Astrocyte (in vitro differentiated cells and primary cell): Measurements from ENCODE around the gene RITA1. TPM values are rescaled to one million over a fixed set of nuclear protein-coding genes. Genes with fewer than 3 reads are reported as not detected.

ENCODE experiments used
- DNase-seq: peaks from one replicate; pipeline ENCODE4 v3.0.0-alpha.2; 2010; ENCODE audit warnings: low read depth
- FAIRE-seq: peaks from 2 replicates; lab custom pipeline; 2011; peaks lifted over from hg19 to GRCh38; lab: Jason Lieb, UNC
- H2AFZ ChIP-seq: 2 replicates; pipeline ENCODE4 v1.6.0; 2012; ENCODE audit warnings: low read depth, low read length, inconsistent platforms
- H3K27ac ChIP-seq: 2 replicates; pipeline ENCODE4 v1.5.1; 2011; ENCODE audit warnings: low read depth, low read length, inconsistent platforms
- H3K27me3 ChIP-seq: 2 replicates; pipeline ENCODE4 v1.6.0; 2011; ENCODE audit warnings: low read length, inconsistent platforms; ENCODE audit not compliant: insufficient read depth
- H3K36me3 ChIP-seq: 2 replicates; pipeline ENCODE4 v1.5.1; 2011; ENCODE audit warnings: low read length, inconsistent platforms; ENCODE audit not compliant: insufficient read depth
- H3K4me1 ChIP-seq: 2 replicates; pipeline ENCODE4 v1.5.1; 2011; ENCODE audit warnings: low read length, inconsistent platforms; ENCODE audit not compliant: insufficient read depth
- H3K4me2 ChIP-seq: 2 replicates; pipeline ENCODE4 v1.6.0; 2012; ENCODE audit warnings: low read length, inconsistent platforms
- H3K4me3 ChIP-seq: 2 replicates; pipeline ENCODE4 v1.5.1; 2011; ENCODE audit warnings: low read depth, mild to moderate bottlenecking, low read length, inconsistent platforms; ENCODE audit not compliant: insufficient read depth
- H3K79me2 ChIP-seq: 2 replicates; pipeline ENCODE4 v1.6.0; 2012; ENCODE audit warnings: mild to moderate bottlenecking, low read length, inconsistent platforms; ENCODE audit not compliant: insufficient read depth
- H3K9ac ChIP-seq: 2 replicates; pipeline ENCODE4 v1.6.0; 2012; ENCODE audit warnings: mild to moderate bottlenecking, low read length, inconsistent platforms
- H3K9me3 ChIP-seq: 2 replicates; pipeline ENCODE4 v1.5.1; 2012; ENCODE audit warnings: low read depth, mild to moderate bottlenecking, low read length, inconsistent platforms; ENCODE audit not compliant: insufficient read depth
- H4K20me1 ChIP-seq: 2 replicates; pipeline ENCODE4 v1.6.0; 2012; ENCODE audit warnings: low read length, inconsistent platforms; ENCODE audit not compliant: insufficient read depth
- H3K27ac Mint-ChIP-seq: one replicate; pipeline ENCODE4 v1.8.0; 2021; ENCODE audit warnings: mild to moderate bottlenecking, mixed read lengths; ENCODE audit not compliant: unreplicated experiment
- H3K27me3 Mint-ChIP-seq: one replicate; pipeline ENCODE4 v1.8.0; 2021; ENCODE audit warnings: low read depth, mixed read lengths; ENCODE audit not compliant: unreplicated experiment
- H3K36me3 Mint-ChIP-seq: one replicate; pipeline ENCODE4 v1.8.0; 2021; ENCODE audit warnings: low read depth, mixed read lengths; ENCODE audit not compliant: unreplicated experiment
- H3K4me1 Mint-ChIP-seq: one replicate; pipeline ENCODE4 v1.8.0; 2021; ENCODE audit warnings: low read depth, mixed read lengths; ENCODE audit not compliant: unreplicated experiment
- H3K4me3 Mint-ChIP-seq: one replicate; pipeline ENCODE4 v1.8.0; 2021; ENCODE audit warnings: mild to moderate bottlenecking, moderate library complexity, mixed read lengths; ENCODE audit not compliant: unreplicated experiment
- H3K9me3 Mint-ChIP-seq: one replicate; pipeline ENCODE4 v1.8.0; 2021; ENCODE audit warnings: mild to moderate bottlenecking, mixed read lengths; ENCODE audit not compliant: unreplicated experiment
- CTCF ChIP-seq: IDR thresholded peaks from 2 replicates; pipeline ENCODE4 v1.5.1; 2011; ENCODE audit warnings: low read depth, mild to moderate bottlenecking, inconsistent platforms, low read length, moderate library complexity; ENCODE audit not compliant: insufficient read depth
- EZH2 ChIP-seq: IDR thresholded peaks from 2 replicates; pipeline ENCODE4 v1.6.1; 2012; ENCODE audit warnings: mild to moderate bottlenecking, low read length, inconsistent platforms; ENCODE audit not compliant: insufficient read depth
- total RNA-seq: library from RNA; stranded (reverse); gene quantifications from 2 replicates; pipeline ENCODE4 v1.2.1, GENCODE V29; 2021

The RITA1 gene
- total RNA-seq, 1 donor from 2014 or later, result 23.5 TPM

GRCh38 chr12:113155060-113155459 is 30.5 kb upstream of the RITA1 start:
- H2AFZ ChIP-seq, result no peak overlapping the region
- H3K27ac ChIP-seq, result no peak overlapping the region
- H4K20me1 ChIP-seq, result peaks cover 15% of the 10 kb centered on the region
- Mint-ChIP-seq H3K36me3 (peaks cover 23% of the 10 kb centered on the region), H3K27ac (no peak overlapping the region), H3K9me3 (no peaks in the 10 kb centered on the region), H3K27me3 (peaks cover 53% of the 10 kb centered on the region), H3K4me3 (no peak overlapping the region), H3K4me1 (peaks cover 4% of the 10 kb centered on the region)
- H3K36me3 ChIP-seq, result peaks cover 8% of the 10 kb centered on the region
- FAIRE-seq, result no peak
- peaks cover 12% of the 10 kb centered on the region for H3K4me1 ChIP-seq
- H3K9ac ChIP-seq, result no peak overlapping the region
- no peak overlapping the region for H3K4me2 ChIP-seq
- peaks cover 19% of the 10 kb centered on the region for H3K27me3 ChIP-seq
- H3K79me2 ChIP-seq, result no peaks in the 10 kb centered on the region
- H3K9me3 ChIP-seq, result no peaks in the 10 kb centered on the region
- no peak for TF ChIP-seq EZH2
- TF ChIP-seq CTCF, result no peak
- no peak overlapping the region for H3K4me3 ChIP-seq
- no peak for DNase-seq

GRCh38 chr12:113155646-113156045 is 29.9 kb upstream of the RITA1 start:
- H3K4me3 Mint-ChIP-seq, result no peak overlapping the region
- H3K9ac ChIP-seq, result no peak overlapping the region
- H3K36me3 Mint-ChIP-seq, result peaks cover 26% of the 10 kb centered on the region
- H3K4me1 ChIP-seq, result peaks cover 10% of the 10 kb centered on the region
- peaks cover 10% of the 10 kb centered on the region for H3K4me1 Mint-ChIP-seq
- DNase-seq (no peak), FAIRE-seq (no peak)
- no peak overlapping the region for H2AFZ ChIP-seq
- no peak overlapping the region for H3K4me3 ChIP-seq
- no peak overlapping the region for H3K27ac Mint-ChIP-seq
- no peak overlapping the region for H3K27ac ChIP-seq
- no peak for TF ChIP-seq CTCF
- no peak for TF ChIP-seq EZH2
- H3K9me3 Mint-ChIP-seq, result no peaks in the 10 kb centered on the region
- peaks cover 19% of the 10 kb centered on the region for H3K27me3 ChIP-seq
- H3K27me3 Mint-ChIP-seq, result peaks cover 49% of the 10 kb centered on the region
- H3K4me2 ChIP-seq, result no peak overlapping the region
- H4K20me1 ChIP-seq, result peaks cover 21% of the 10 kb centered on the region
- H3K36me3 ChIP-seq, result peaks cover 8% of the 10 kb centered on the region
- no peaks in the 10 kb centered on the region for H3K9me3 ChIP-seq
- no peaks in the 10 kb centered on the region for H3K79me2 ChIP-seq

- no peak for TF ChIP-seq EZH2
- TF ChIP-seq CTCF, result no peak
- FAIRE-seq, result no peak
Observed at GRCh38 chr12:113157218-113157859, 28.2 kb upstream of the RITA1 start.

More at GRCh38 chr12:113157218-113157859, 28.2 kb upstream of the RITA1 start:
- Mint-ChIP-seq H3K36me3 (peaks cover 30% of the 10 kb centered on the region), H3K27ac (no peak overlapping the region), H3K4me3 (no peak overlapping the region), H3K9me3 (no peaks in the 10 kb centered on the region), H3K4me1 (peaks cover 15% of the 10 kb centered on the region), H3K27me3 (peaks cover 40% of the 10 kb centered on the region)
- H3K27ac ChIP-seq, result no peak overlapping the region
- no peaks in the 10 kb centered on the region for H3K79me2 ChIP-seq
- no peak overlapping the region for H2AFZ ChIP-seq
- H3K36me3 ChIP-seq, result peaks cover 11% of the 10 kb centered on the region
- H3K9ac ChIP-seq, result no peak overlapping the region
- H3K9me3 ChIP-seq, result no peaks in the 10 kb centered on the region
- H3K27me3 ChIP-seq, result peaks cover 12% of the 10 kb centered on the region
- H3K4me3 ChIP-seq, result no peak overlapping the region
- H4K20me1 ChIP-seq, result peaks cover 29% of the 10 kb centered on the region
- H3K4me2 ChIP-seq, result no peak overlapping the region
- no peak for DNase-seq
- peaks cover 17% of the 10 kb centered on the region for H3K4me1 ChIP-seq
